H7 (cell line): ENCODE measurements around the gene REC114. TPM values are rescaled to one million over a fixed set of nuclear protein-coding genes. Genes with fewer than 3 reads are reported as not detected.
"Not testable (repeated sequence)": the region's sequence is repeated elsewhere in the genome, so short reads cannot be mapped to it uniquely, and the experiment has no call there.

Source experiments
- DNase-seq: peaks from one replicate; pipeline ENCODE4 v3.0.0; 2012
- H3K27me3 ChIP-seq: 2 replicates; pipeline ENCODE4 v1.6.0; 2011; ENCODE audit warnings: mild to moderate bottlenecking, low read length; ENCODE audit not compliant: control insufficient read depth, insufficient read depth
- H3K36me3 ChIP-seq: replicated peaks from 2 replicates; pipeline ENCODE4 v1.5.1; 2011; ENCODE audit warnings: low read length; ENCODE audit not compliant: control insufficient read depth, insufficient read depth
- H3K4me3 ChIP-seq: 2 replicates; pipeline ENCODE4 v1.5.1; 2011; ENCODE audit warnings: low read depth, mild to moderate bottlenecking, control low read depth, low read length, moderate library complexity; ENCODE audit not compliant: insufficient read depth
- total RNA-seq: library from RNA; depleted of rRNA; stranded (reverse); fragments of >200 nt; shearing (Covaris generic); gene quantifications from 2 replicates; pipeline ENCODE4 v1.2.3, GENCODE V29; 2014

Gene REC114
- total RNA-seq, 1 experiment from 2014 or later = not detected

GRCh38 chr15:73524919-73525318 is 82.0 kb downstream of the REC114 start:
- no peaks in the 10 kb centered on the region for H3K27me3 ChIP-seq
- DNase-seq = no peak
- no peaks in the 10 kb centered on the region for H3K36me3 ChIP-seq
- no peak overlapping the region for H3K4me3 ChIP-seq

GRCh38 chr15:73527598-73527997 is 84.6 kb downstream of the REC114 start:
- Histone ChIP-seq H3K36me3 (no peaks in the 10 kb centered on the region), H3K4me3 (no peak overlapping the region), H3K27me3 (no peaks in the 10 kb centered on the region)
- no peak for DNase-seq

- Histone ChIP-seq H3K27me3 (no peaks in the 10 kb centered on the region), H3K4me3 (no peak overlapping the region), H3K36me3 (no peaks in the 10 kb centered on the region)
- no peak for DNase-seq
Observed at GRCh38 chr15:73530649-73531048, 87.7 kb downstream of the REC114 start.

- no peak for DNase-seq
- no peak overlapping the region for H3K4me3 ChIP-seq
- no peaks in the 10 kb centered on the region for H3K36me3 ChIP-seq
- no peaks in the 10 kb centered on the region for H3K27me3 ChIP-seq
Observed at GRCh38 chr15:73538123-73538522, 95.2 kb downstream of the REC114 start.

- Histone ChIP-seq H3K36me3 (no peaks in the 10 kb centered on the region), H3K4me3 (no peak overlapping the region), H3K27me3 (no peaks in the 10 kb centered on the region)
- no peak for DNase-seq
Observed at GRCh38 chr15:73538563-73539211, 95.7 kb downstream of the REC114 start.

GRCh38 chr15:73539212-73540128 is 96.5 kb downstream of the REC114 start:
- Histone ChIP-seq H3K4me3 (no peak overlapping the region), H3K36me3 (no peaks in the 10 kb centered on the region), H3K27me3 (no peaks in the 10 kb centered on the region)
- no peak for DNase-seq

GRCh38 chr15:73540161-73540560 is 97.2 kb downstream of the REC114 start:
- H3K36me3 ChIP-seq = no peaks in the 10 kb centered on the region
- H3K27me3 ChIP-seq = no peaks in the 10 kb centered on the region
- no peak for DNase-seq
- H3K4me3 ChIP-seq = no peak overlapping the region

- Histone ChIP-seq H3K27me3 (no peaks in the 10 kb centered on the region), H3K36me3 (no peaks in the 10 kb centered on the region), H3K4me3 (no peak overlapping the region)
- DNase-seq = no peak
Observed at GRCh38 chr15:73541479-73541878, 98.5 kb downstream of the REC114 start.

GRCh38 chr15:73548925-73549324 is 106.0 kb downstream of the REC114 start:
- not testable (repeated sequence) for H3K36me3 ChIP-seq, H3K4me3 ChIP-seq, H3K27me3 ChIP-seq, DNase-seq

- H3K4me3 ChIP-seq = no peak overlapping the region
- H3K36me3 ChIP-seq = no peaks in the 10 kb centered on the region
- H3K27me3 ChIP-seq = no peaks in the 10 kb centered on the region
- DNase-seq = no peak
Observed at GRCh38 chr15:73550190-73550589, 107.2 kb downstream of the REC114 start.

GRCh38 chr15:73555080-73555479 is 112.1 kb downstream of the REC114 start:
- no peak for DNase-seq
- Histone ChIP-seq H3K36me3 (peaks cover 4% of the 10 kb centered on the region), H3K4me3 (no peak overlapping the region), H3K27me3 (no peaks in the 10 kb centered on the region)

GRCh38 chr15:73558529-73558928 is 115.6 kb downstream of the REC114 start:
- peaks cover 9% of the 10 kb centered on the region for H3K36me3 ChIP-seq

GRCh38 chr15:73560501-73561117 is 117.6 kb downstream of the REC114 start:
- no peak for DNase-seq
- Histone ChIP-seq H3K4me3 (no peak overlapping the region), H3K27me3 (no peaks in the 10 kb centered on the region), H3K36me3 (peaks cover 10% of the 10 kb centered on the region)

More at GRCh38 chr15:73558529-73558928, 115.6 kb downstream of the REC114 start:
- no peak for DNase-seq
- H3K4me3 ChIP-seq = no peak overlapping the region
- H3K27me3 ChIP-seq = no peaks in the 10 kb centered on the region

GRCh38 chr15:73564255-73564654 is 121.3 kb downstream of the REC114 start:
- peaks cover 18% of the 10 kb centered on the region for H3K36me3 ChIP-seq
- no peak for DNase-seq
- no peak overlapping the region for H3K4me3 ChIP-seq
- no peaks in the 10 kb centered on the region for H3K27me3 ChIP-seq

GRCh38 chr15:73567020-73567419 is 124.1 kb downstream of the REC114 start:
- Histone ChIP-seq H3K36me3 (peaks cover 26% of the 10 kb centered on the region), H3K4me3 (no peak overlapping the region), H3K27me3 (no peaks in the 10 kb centered on the region)
- no peak for DNase-seq
